Measurements from ENCODE around the gene TPST2.

TPST2 gene

GRCh38 chr22:26496456-26496855, 93.5 kb downstream of the TPST2 start:
- DNase-seq (ENCODE audit: low spot score), result no peak

- no peak for DNase-seq (ENCODE audit: low spot score)
Measured at GRCh38 chr22:26494506-26494905, 95.4 kb downstream of the TPST2 start.

GRCh38 chr22:26492220-26492619, 97.7 kb downstream of the TPST2 start:
- DNase-seq (ENCODE audit: low spot score), result no peak

- no peak for DNase-seq (ENCODE audit: low spot score)
Measured at GRCh38 chr22:26489447-26490036, 100.4 kb downstream of the TPST2 start.

- DNase-seq (ENCODE audit: low spot score), result no peak
Measured at GRCh38 chr22:26487996-26488395, 101.9 kb downstream of the TPST2 start.

- peak; percentile 53 for DNase-seq (ENCODE audit: low spot score)
Measured at GRCh38 chr22:26486394-26486793, 103.5 kb downstream of the TPST2 start.

GRCh38 chr22:26485806-26486390, 104.0 kb downstream of the TPST2 start:
- DNase-seq (ENCODE audit: low spot score), result no peak

GRCh38 chr22:26485013-26485412, 104.9 kb downstream of the TPST2 start:
- no peak for DNase-seq (ENCODE audit: low spot score)

GRCh38 chr22:26484360-26484706, 105.6 kb downstream of the TPST2 start:
- no peak for DNase-seq (ENCODE audit: low spot score)

- peak; percentile 88 for DNase-seq (ENCODE audit: low spot score)
Measured at GRCh38 chr22:26483439-26484359, 106.2 kb downstream of the TPST2 start, which contains the start of the genes HPS4 and SRRD. HPS4 (minus strand) TSS chr22:26483783; CDS start chr22:26481762, 2,021 bp downstream. SRRD (plus strand) TSS chr22:26483877; CDS start chr22:26483891, 14 bp downstream.

- no peak for DNase-seq (ENCODE audit: low spot score)
Measured at GRCh38 chr22:26483043-26483438, 106.9 kb downstream of the TPST2 start.

GRCh38 chr22:26482161-26482560, 107.8 kb downstream of the TPST2 start:
- DNase-seq (ENCODE audit: low spot score), result no peak

GRCh38 chr22:26481694-26482093, 108.2 kb downstream of the TPST2 start:
- no peak for DNase-seq (ENCODE audit: low spot score)

GRCh38 chr22:26481112-26481693, 108.7 kb downstream of the TPST2 start:
- DNase-seq (ENCODE audit: low spot score), result no peak

- DNase-seq (ENCODE audit: low spot score), result no peak
Measured at GRCh38 chr22:26480611-26480932, 109.4 kb downstream of the TPST2 start.

GRCh38 chr22:26479792-26480610, 109.9 kb downstream of the TPST2 start:
- no peak for DNase-seq (ENCODE audit: low spot score)

GRCh38 chr22:26479043-26479791, 110.7 kb downstream of the TPST2 start:
- no peak for DNase-seq (ENCODE audit: low spot score)

GRCh38 chr22:26477341-26477731, 112.6 kb downstream of the TPST2 start:
- DNase-seq (ENCODE audit: low spot score), result no peak

GRCh38 chr22:26476705-26477340, 113.1 kb downstream of the TPST2 start:
- DNase-seq (ENCODE audit: low spot score), result no peak

- no peak for DNase-seq (ENCODE audit: low spot score)
Measured at GRCh38 chr22:26474682-26475081, 115.2 kb downstream of the TPST2 start.

Data from putamen (tissue), 1 donor.